GM12872 (cell line): ENCODE measurements around the gene VANGL2.

Source experiments
- CTCF ChIP-seq: IDR thresholded peaks from 3 replicates; pipeline ENCODE4 v1.5.1; 2011; ENCODE audit warnings: low read depth, mild to moderate bottlenecking, low read length, moderate library complexity; ENCODE audit not compliant: insufficient read depth

Gene VANGL2

GRCh38 chr1:160418483-160418882 is 18.1 kb downstream of the VANGL2 start:
- TF ChIP-seq CTCF, result no peak

- no peak for TF ChIP-seq CTCF
Measured at GRCh38 chr1:160419150-160419837, 18.9 kb downstream of the VANGL2 start.

DNA sequence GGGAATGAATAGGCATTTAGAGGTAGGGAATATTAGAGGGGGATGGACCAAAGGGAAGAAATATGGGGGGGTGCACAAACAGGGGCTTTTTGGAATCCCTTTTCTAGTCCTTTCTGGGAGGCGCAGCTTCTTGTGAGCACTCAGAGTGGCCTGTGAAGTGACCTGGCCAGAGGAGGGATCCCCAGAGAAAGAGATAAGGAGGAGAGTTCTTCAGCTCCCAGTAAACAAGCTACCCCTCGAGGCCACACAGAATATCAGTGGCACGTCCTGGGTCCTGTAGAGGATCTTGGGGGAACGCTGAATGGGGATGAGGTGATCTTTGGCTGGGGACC is 19.4 kb downstream of the VANGL2 start:
- TF ChIP-seq CTCF, result no peak

- no peak for TF ChIP-seq CTCF
Measured at GRCh38 chr1:160420881-160421842, 20.8 kb downstream of the VANGL2 start.

- no peak for TF ChIP-seq CTCF
Measured at GRCh38 chr1:160421881-160422280, 21.5 kb downstream of the VANGL2 start.

GRCh38 chr1:160423966-160424365 is 23.6 kb downstream of the VANGL2 start:
- no peak for TF ChIP-seq CTCF

DNA sequence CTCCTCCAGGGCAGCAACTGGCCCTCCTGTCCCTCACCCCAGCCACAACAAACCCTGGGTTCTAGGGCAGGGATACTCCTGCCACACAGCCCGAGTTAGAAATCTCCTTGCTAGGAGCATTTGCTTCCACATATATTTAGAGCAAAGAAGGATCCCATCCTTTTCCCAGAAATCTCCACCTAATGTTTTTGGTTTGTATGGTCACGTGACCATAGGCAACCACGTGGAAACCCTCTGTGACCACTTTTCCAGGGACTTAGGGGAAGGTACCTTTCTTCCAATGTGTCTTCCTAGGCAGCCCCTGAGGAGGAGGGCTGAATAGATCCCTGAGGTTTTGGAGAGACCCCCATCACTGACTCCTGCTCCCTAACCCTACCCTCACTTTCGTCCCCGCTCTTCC is 25.5 kb downstream of the VANGL2 start:
- no peak for TF ChIP-seq CTCF
